Measurements from ENCODE around the gene BEX3. TPM values are rescaled to one million over a fixed set of nuclear protein-coding genes. Genes with fewer than 3 reads are reported as not detected.
"Not testable (repeated sequence)": the region's sequence is repeated elsewhere in the genome, so short reads cannot be mapped to it uniquely, and the experiment has no call there.

BEX3 gene
- total and polyA plus RNA-seq, 7 donors: 6.2 to 24.4 (median 8.8) TPM

- peaks cover 0 to 5% (median 0%) of the 10 kb centered on the region in 3 donors for H3K27me3 ChIP-seq (ENCODE audit: insufficient read depth in 3 of 3, low read length in 2 of 3)
- no peaks in the 10 kb centered on the region for H3K4me1 ChIP-seq
- DNase-seq: no peak
- no peaks in the 10 kb centered on the region for H3K9me3 ChIP-seq
- peak in 3 of 4 donors; percentile 19 to 63 (median 26) for ATAC-seq
- intact Hi-C loops (cut with DNase I): no loop called here
- no peaks in the 10 kb centered on the region for H3K36me3 ChIP-seq (ENCODE audit: insufficient read depth in 1 of 2, low read depth in 1 of 2)
- TF ChIP-seq, protein P1, sequence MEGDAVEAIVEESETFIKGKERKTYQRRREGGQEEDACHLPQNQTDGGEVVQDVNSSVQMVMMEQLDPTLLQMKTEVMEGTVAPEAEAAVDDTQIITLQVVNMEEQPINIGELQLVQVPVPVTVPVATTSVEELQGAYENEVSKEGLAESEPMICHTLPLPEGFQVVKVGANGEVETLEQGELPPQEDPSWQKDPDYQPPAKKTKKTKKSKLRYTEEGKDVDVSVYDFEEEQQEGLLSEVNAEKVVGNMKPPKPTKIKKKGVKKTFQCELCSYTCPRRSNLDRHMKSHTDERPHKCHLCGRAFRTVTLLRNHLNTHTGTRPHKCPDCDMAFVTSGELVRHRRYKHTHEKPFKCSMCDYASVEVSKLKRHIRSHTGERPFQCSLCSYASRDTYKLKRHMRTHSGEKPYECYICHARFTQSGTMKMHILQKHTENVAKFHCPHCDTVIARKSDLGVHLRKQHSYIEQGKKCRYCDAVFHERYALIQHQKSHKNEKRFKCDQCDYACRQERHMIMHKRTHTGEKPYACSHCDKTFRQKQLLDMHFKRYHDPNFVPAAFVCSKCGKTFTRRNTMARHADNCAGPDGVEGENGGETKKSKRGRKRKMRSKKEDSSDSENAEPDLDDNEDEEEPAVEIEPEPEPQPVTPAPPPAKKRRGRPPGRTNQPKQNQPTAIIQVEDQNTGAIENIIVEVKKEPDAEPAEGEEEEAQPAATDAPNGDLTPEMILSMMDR (IDR thresholded peaks at IDR 0.05): no peak
- H3K4me3 ChIP-seq: peak overlapping the region; percentile 70
- 0 to 16% (median 0%) methylated on average over 9 to 13 of the region's 13 CpGs for WGBS, 3 donors
- peak overlapping the region; percentile 63 for H3K27ac ChIP-seq
Observed at GRCh38 chrX:103356858-103357257, 19.5 kb upstream of the BEX3 start.

DNA sequence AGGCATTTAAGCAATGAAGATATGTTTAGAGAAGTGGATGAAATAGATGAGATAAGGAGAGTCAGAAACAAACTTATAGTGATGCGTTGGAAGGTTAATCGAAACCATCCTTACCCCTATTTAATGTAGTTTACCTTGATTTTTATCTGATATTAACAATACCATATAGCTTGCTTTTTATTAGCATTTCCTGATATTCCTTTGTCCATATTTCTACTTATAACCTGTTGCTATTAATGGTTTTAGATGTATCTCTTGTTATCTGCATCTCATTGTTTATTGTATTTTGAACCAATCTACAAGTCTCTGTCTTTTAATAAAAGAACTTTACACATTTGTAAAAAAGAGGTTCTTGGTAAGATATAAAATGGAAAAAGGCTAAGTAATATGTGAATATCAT lies 18.5 kb upstream of the BEX3 start:
- TF ChIP-seq, protein P1 (IDR thresholded peaks at IDR 0.05): no peak

GRCh38 chrX:103359605-103360004 lies 16.7 kb upstream of the BEX3 start:
- WGBS, 3 donors: 93 to 97% (median 95%) methylated on average over 3 of the region's 3 CpGs
- H3K27me3 ChIP-seq (ENCODE audit: insufficient read depth in 3 of 3, low read length in 2 of 3); H3K4me3 ChIP-seq; H3K36me3 ChIP-seq (ENCODE audit: insufficient read depth in 1 of 2, low read depth in 1 of 2); ATAC-seq; intact Hi-C loops (cut with DNase I); H3K4me1 ChIP-seq; H3K27ac ChIP-seq; H3K9me3 ChIP-seq; DNase-seq: not testable (repeated sequence)

More for the DNA sequence above, 18.5 kb upstream of the BEX3 start:
- H3K27ac ChIP-seq: no peak overlapping the region
- no peaks in the 10 kb centered on the region for H3K36me3 ChIP-seq (ENCODE audit: insufficient read depth in 1 of 2, low read depth in 1 of 2)
- DNase-seq: no peak
- no peak for ATAC-seq
- H3K4me1 ChIP-seq: no peaks in the 10 kb centered on the region
- no peak overlapping the region for H3K4me3 ChIP-seq
- peaks cover 0 to 5% (median 0%) of the 10 kb centered on the region in 3 donors for H3K27me3 ChIP-seq (ENCODE audit: insufficient read depth in 3 of 3, low read length in 2 of 3)
- no peaks in the 10 kb centered on the region for H3K9me3 ChIP-seq
- WGBS, 3 donors: 92 to 98% (median 96%) methylated on average over 2 of the region's 2 CpGs
- intact Hi-C loops (cut with DNase I): no loop called here

DNA sequence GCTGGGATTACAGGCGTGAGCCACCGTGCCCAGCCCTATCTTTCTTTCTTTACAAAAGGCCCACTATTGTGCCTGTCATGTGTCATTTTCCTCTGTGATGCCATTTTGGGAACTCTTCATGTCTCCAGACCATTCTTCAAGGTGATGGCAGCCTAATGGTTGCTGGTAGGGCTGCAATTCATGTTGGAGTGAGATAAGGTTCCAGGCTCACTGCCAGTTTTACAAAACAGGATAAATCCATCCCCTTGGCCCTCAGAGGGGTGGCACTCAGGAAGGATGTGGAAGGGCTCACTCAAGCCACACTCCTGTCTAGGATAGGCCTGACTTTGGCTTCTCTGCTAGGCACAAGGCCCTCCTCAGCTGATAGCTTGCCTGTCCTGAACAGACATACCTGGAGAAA lies 16.2 kb upstream of the BEX3 start:
- Histone ChIP-seq H3K9me3 (no peaks in the 10 kb centered on the region), H3K4me3 (no peak overlapping the region), H3K36me3 (ENCODE audit: insufficient read depth in 1 of 2, low read depth in 1 of 2) (no peaks in the 10 kb centered on the region), H3K27ac (no peak overlapping the region), H3K27me3 (ENCODE audit: insufficient read depth in 3 of 3, low read length in 2 of 3) (peaks cover 0 to 5% (median 0%) of the 10 kb centered on the region in 3 donors), H3K4me1 (no peaks in the 10 kb centered on the region)
- DNase-seq (no peak), ATAC-seq (no peak)
- TF ChIP-seq, protein P1 (IDR thresholded peaks at IDR 0.05): no peak
- WGBS, 3 donors: 78 to 96% methylated on average over 2 of the region's 2 CpGs; no CpG with 5 or more reads in 1 of the 3 donors
- intact Hi-C loops (cut with DNase I): no loop called here

DNA sequence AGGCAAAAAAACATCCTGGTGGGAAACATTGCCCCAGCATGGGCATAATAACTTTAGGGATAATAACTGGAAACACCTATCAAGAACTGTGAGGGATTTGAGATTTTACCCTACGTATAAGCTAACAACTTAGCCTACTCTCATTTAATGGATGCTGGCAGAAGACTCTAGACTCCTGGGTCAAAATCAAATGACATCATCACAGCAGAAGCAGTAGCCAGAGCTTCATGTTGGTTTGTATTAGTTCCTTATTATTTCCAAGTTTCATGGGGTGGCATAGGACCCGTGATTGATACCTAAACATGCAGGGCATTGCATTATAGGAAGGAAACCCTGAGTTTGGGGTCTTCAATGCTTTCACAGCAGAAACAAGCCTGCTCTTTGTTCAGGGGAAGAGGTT lies 15.4 kb upstream of the BEX3 start:
- TF ChIP-seq, protein P1 (IDR thresholded peaks at IDR 0.05): no peak
- Histone ChIP-seq H3K4me1 (no peaks in the 10 kb centered on the region), H3K36me3 (ENCODE audit: insufficient read depth in 1 of 2, low read depth in 1 of 2) (no peaks in the 10 kb centered on the region), H3K9me3 (no peaks in the 10 kb centered on the region), H3K4me3 (no peak overlapping the region), H3K27ac (no peak overlapping the region), H3K27me3 (ENCODE audit: insufficient read depth in 3 of 3, low read length in 2 of 3) (peaks cover 0 to 5% (median 0%) of the 10 kb centered on the region in 3 donors)
- WGBS, 3 donors: 48 to 75% (median 50%) methylated on average over 2 of the region's 2 CpGs
- no peak for ATAC-seq
- intact Hi-C loops (cut with DNase I): no loop called here
- no peak for DNase-seq

Measured in psoas muscle (tissue), 8 donors.